Measurements from ENCODE around the gene RASA3.
A peak's percentile ranks its signal among the peaks of the same experiment; 100 is the strongest.
"Not testable (repeated sequence)": the region's sequence is repeated elsewhere in the genome, so short reads cannot be mapped to it uniquely, and the experiment has no call there.

RASA3 gene

DNA sequence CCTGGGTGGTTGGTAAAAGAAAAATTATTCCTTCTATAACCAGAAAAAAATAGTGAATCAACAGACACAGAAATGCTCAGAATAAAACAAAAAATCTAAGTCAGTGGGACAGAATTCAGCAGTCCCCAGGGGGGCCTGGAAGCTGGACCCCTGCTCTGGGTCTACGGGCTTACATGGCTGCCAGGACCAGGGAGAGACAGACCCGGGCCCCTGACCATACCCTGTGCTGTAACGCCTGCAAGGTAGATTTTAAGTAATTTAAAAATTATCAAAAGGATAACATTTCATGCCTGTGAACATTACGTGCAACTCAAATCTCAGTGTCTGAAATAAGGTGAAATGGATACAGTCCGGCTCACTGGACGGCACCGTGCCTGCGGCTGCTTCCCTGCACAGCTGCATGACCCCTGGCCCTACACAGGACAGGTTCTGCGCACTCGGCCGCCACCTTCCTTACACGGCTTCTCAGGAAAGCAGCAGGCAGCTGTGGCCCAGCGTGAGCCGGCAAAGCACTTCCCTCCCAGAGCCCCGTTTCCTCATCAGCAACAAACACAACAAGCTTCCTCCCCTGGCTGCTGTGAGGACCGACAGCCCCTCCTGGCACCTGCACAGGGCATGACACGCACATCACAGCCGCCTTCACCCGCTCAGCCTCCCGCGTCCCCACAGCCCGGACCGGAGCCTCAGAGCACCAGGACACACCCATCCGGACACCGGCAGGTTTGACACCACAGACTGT, 22.2 kb downstream of the RASA3 start:
- peak; percentile 70 for DNase-seq

DNA sequence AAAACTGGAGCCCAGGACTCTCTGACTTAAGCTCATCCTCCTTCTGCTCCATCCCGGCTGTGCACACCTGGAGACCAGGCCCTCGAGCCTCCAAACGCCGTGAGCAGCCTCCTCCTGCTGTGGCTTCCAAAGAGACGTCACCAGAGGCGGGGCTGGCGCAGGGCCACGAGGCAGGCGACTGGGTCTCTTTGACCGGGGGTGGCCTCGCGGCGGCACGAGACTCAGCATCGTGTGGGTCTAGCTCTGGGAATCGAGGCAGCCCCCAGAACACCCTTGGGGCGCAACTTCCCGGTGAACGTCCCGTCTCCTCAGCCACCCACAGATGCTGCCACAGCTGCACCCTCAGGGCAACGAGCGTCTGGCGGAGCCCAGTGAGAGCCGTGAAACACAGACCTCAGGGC, 22.8 kb downstream of the RASA3 start:
- DNase-seq = no peak

- DNase-seq = no peak
Measured at GRCh38 chr13:114108894-114109293, 23.5 kb downstream of the RASA3 start.

DNA sequence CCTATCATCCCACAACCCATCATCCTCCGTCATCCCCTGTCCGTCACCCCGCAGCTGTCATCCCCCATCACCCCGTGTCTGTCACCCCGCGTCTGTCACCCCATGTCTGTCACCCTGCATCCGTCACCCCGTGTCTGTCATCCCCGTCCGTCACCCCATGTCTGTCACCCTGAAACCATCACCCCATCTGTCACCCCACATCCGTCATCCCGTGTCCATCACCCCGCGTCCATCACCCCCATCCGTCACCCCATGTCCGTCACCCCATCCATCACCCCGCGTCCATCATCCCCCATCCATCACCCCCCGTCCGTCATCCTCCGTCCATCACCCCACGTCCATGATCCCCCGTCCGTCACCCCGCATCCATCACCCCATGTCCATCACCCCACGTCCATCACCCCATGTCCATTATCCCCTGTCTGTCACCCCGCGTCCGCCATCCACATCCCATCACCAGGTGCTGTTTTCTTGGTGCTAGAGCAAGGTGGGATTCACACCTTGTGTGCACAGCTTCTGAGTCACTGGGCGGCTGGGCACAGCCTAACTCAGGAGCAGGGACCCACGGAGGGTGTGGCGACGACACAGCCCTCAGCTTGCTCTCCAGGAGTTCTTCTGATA, 24.2 kb downstream of the RASA3 start:
- DNase-seq = no peak

DNA sequence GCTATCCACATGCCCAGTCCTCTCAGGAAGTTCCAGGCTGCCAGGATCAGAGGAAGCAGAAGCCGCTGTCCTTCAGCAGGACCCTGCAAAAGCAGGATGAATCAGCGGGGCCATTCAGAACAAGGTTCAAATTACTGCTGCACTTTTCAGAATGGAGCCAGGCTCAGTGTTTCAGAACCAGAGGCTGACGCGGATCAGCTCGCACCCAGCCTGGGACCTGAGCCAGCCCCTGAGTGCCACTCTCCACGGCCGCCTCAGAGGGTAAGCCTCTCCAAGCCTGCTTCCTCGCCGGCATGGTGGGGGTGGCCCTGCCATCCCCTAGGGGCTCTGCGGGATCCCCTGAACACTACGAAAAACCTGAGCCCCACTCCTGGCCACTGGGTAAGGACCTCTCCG, 24.7 kb downstream of the RASA3 start:
- DNase-seq = no peak

DNA sequence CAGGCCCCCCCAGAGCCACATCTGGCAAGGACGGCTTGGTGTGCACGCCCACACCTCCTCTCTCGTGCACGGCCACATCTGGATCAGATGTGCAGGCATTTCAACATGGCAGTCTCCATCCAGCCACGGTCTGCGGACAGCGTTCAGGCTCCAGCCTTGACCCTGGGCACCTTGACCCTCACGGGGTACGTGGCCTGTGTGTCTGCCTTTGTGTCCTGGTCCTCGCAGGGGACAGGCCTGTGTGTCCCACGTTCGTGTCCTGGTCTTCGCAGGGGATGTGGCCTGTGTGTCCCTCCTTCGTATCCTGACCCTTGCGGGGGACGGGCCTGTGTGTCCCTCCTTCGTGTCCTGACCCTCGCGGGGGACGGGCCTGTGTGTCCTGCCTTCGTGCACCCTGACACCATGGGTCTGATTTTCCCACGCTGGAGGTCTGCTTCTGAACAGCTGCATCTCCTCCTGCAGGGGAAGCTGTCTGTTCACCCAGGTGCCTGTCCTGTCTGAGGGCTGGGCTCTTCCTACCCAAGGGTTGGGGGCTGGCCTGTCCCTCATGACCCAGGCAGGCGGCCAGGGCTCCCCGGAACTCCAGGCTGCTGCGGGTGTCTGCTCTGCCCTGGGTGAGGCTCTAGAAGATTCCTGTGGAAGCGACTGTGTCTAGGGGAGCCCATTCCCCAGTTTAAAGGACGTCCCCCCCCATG, 25.3 kb downstream of the RASA3 start:
- no peak for DNase-seq

GRCh38 chr13:114106526-114106925, 25.9 kb downstream of the RASA3 start:
- no peak for DNase-seq

GRCh38 chr13:114105521-114106225, 26.8 kb downstream of the RASA3 start:
- DNase-seq = no peak

DNA sequence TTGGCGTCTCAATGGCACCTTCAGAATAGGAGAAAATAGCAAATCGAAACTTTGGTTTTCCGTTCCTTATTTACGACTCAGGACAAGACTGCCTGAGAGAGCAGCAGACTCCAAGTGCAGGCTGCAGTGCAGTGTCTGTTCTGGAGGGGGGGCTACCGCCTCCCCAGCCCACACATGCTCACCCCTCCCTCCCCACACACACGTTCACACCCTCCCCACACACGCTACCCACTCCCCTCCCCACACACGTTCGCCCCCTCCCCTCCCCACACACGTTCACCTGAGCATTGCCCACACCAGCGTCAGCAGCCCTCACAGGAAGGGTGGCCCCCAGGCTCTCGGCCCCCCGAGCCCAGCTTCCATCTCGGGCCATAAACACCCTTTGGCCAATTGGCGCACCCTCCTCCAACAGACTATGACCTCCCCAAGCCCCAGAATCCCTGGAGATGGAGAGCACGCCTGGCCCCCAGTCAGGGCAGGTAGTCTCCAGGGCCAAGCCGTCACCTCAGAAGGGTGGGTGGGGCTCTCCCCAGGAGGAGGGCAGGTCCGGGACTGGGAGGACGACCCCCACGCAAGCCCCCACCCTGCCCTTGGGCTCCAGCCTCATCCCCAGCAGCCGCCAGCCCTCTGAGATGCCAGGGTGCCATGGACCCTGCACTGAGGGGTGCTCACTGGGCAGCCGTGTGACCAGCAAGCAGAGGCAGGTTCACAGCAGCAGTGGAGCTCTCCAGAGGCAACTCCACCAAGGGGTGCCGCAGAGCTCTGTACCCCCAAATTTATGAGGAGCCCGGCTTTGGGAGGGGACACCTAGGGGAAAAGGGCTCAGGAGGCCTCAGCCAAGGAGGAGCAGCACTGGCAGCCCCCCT, 27.5 kb downstream of the RASA3 start:
- DNase-seq = no peak

DNA sequence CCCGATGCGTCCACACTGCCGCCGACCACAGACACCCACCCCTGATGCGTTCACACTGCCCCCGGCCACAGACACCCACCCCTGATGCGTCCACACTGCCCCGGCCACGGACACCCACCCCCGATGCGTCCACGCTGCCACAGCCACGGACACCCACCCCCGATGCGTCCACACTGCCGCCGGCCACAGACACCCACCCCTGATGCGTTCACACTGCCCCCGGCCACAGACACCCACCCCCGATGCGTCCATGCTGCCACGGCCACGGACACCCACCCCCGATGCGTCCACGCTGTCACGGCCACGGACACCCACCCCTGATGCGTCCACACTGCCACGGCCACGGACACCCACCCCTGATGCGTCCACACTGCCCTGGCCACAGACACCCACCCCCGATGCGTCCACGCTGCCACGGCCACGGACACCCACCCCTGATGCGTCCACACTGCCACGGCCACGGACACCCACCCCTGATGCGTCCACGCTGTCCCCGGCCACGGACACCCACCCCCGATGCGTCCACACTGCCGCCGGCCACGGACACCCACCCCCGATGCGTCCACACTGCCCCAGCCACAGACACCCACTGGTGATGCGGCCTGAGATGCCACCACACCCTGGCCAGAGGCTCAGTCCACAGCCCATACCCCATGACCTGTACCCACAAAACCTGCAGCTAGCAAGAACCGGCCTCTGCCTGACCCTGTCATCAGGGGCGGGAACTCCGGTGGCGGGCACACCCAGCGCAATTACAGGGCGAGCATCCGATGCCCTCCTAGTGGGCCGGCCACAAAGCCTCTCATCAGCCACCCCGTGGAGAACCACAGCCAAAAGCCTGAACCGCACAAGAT, 28.4 kb downstream of the RASA3 start:
- DNase-seq = no peak

- DNase-seq = not testable (repeated sequence)
Measured at GRCh38 chr13:114103289-114103621, 29.2 kb downstream of the RASA3 start.

DNA sequence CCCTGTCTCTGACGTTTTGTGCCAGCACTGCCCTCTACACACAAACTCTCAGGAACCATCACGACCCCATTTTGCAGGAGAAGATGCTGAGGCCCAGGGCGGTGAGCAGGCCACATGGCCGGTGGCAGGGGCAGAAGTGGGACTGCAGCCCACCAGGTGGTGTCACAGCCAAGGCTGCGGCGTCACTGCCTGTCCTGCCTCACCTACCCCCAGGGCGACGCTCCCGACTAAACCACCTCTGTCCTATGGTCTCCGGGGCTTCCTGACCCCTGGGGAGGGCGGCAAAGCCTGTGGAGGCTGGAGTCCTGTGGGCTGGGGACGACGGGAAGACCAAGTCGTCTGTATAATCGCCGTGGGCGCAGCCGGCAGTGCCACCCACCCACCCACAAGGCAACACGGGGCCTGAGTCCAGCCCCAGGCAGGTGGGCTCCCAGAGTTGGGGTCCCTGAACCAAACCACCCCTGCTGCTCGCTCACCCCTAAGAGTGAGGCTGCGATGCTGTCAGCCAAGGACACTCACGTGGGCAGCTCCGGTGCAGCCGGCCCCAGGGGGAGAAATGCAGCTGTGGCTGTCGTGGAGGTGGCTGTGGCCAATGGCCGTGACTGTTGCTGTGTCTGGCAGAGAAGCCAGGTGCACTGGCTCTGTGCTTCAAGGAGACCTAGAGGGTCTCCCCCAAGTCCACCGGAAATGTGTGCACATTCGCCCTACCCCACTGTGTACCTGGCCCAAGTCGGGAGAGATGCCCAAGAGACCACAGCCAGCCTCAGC, 29.7 kb downstream of the RASA3 start:
- DNase-seq = no peak

DNA sequence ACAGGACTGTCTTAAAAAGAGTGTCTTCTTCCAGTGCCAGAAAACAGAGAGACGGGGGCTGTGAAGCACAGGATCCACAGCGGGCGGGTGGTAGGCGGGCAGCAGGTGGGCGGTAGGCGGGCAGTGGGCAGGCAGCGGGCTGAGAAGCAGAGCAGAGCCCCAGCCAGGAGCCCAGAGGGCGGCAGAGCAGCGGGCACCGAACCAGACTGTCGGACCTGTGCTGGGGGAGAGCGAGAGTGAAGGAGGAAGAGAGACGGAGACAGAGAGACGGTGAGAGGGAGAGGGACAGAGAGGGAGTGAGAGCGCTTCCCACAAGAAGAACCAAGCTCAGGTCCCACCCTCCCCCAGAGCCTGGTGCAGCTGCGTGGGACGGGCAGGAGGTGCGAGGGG, 30.3 kb downstream of the RASA3 start:
- no peak for DNase-seq

- DNase-seq = no peak
Measured at GRCh38 chr13:114101358-114102130, 30.9 kb downstream of the RASA3 start.

- no peak for DNase-seq
Measured at GRCh38 chr13:114100446-114101357, 31.7 kb downstream of the RASA3 start.

DNA sequence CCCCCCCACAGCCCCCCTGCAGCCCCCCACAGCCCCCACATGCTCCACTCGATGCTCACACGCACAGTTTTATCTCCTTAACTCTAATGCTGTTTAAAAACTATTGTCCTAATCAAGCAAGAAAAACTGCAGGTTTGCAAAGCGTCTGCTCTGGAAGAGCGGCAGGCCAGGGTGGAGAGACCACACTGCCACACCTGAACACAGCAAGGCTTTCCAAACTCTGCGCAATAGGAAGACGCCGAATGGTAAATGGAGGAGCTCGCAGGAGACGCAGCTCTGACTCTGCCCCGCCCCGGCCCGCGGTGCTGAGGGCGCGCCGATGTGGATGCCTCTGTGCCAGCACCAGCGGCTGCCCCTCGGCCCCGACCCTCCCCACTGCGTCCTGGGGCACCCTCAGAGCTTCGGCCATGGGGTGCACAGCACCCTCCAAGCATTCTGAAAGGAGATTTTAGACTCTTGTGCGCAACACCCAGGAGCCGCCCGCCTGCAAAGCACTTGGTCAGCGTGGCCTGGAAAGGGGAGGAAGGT, 32.4 kb downstream of the RASA3 start:
- no peak for DNase-seq

- DNase-seq = no peak
Measured at GRCh38 chr13:114099191-114099590, 33.2 kb downstream of the RASA3 start.

DNA sequence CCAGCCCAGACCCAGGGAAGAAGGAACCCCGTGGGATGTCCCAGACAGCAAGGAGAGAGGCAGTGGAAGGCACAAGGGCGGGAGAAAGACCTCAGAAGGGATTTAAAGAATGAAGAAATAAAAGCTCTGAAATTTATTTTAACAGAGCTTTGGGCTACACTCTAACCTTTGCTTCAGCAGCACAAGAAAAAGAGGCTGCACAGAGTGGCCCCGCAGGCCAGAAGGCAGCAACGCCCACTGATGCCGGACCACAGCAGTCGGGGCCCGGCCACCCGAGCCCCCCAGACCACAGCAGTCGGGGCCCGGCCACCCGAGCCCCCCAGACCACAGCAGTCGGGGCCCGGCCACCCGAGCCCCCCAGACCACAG, 33.8 kb downstream of the RASA3 start:
- DNase-seq = not testable (repeated sequence)

All from effector CD4-positive, alpha-beta T cell (primary cell).